MG63 (cell line): ENCODE data around the gene PHLPP1. TPM values are rescaled to one million over a fixed set of nuclear protein-coding genes. Genes with fewer than 3 reads are reported as not detected.
"Not testable (repeated sequence)": the region's sequence is repeated elsewhere in the genome, so short reads cannot be mapped to it uniquely, and the experiment has no call there.

Experiments used
- DNase-seq: peaks from one replicate; pipeline ENCODE4 v3.0.0-alpha.2; 2020
- H3K27me3 ChIP-seq: fragments of 250-450 bp; sonication (Bioruptor Pico); 2 replicates; pipeline ENCODE4 v1.5.1; 2020; ENCODE audit warnings: mild to moderate bottlenecking, moderate library complexity
- H3K36me3 ChIP-seq: fragments of 250-450 bp; sonication (Bioruptor Pico); 2 replicates; pipeline ENCODE4 v1.5.1; 2020; ENCODE audit warnings: mild to moderate bottlenecking, moderate library complexity
- H3K4me3 ChIP-seq: fragments of 250-450 bp; sonication (Bioruptor Pico); 2 replicates; pipeline ENCODE4 v1.5.1; 2020; ENCODE audit warnings: mild to moderate bottlenecking, moderate library complexity
- H3K9me3 ChIP-seq: fragments of 250-450 bp; sonication (Bioruptor Pico); 2 replicates; pipeline ENCODE4 v1.5.1; 2020; ENCODE audit warnings: mild to moderate bottlenecking, moderate library complexity
- total RNA-seq: library from RNA; depleted of rRNA; stranded (reverse); fragments of >200 nt; shearing (Covaris generic); gene quantifications from 2 replicates; pipeline ENCODE4 v1.2.3, GENCODE V29; 2014; ENCODE audit warnings: low replicate concordance

The PHLPP1 gene
- total RNA-seq, 1 experiment from 2014 or later = 6.6 TPM

GRCh38 chr18:62807396-62807795 lies 92.1 kb downstream of the PHLPP1 start:
- Histone ChIP-seq H3K9me3 (no peaks in the 10 kb centered on the region), H3K27me3 (no peaks in the 10 kb centered on the region), H3K36me3 (no peaks in the 10 kb centered on the region), H3K4me3 (no peak overlapping the region)
- no peak for DNase-seq

GRCh38 chr18:62808123-62808522 lies 92.8 kb downstream of the PHLPP1 start:
- Histone ChIP-seq H3K36me3 (no peaks in the 10 kb centered on the region), H3K4me3 (no peak overlapping the region), H3K9me3 (no peaks in the 10 kb centered on the region), H3K27me3 (no peaks in the 10 kb centered on the region)
- no peak for DNase-seq

- not testable (repeated sequence) for H3K27me3 ChIP-seq, H3K36me3 ChIP-seq, H3K4me3 ChIP-seq, DNase-seq, H3K9me3 ChIP-seq
Observed at GRCh38 chr18:62809445-62809844, 94.1 kb downstream of the PHLPP1 start.

- Histone ChIP-seq H3K4me3 (no peak overlapping the region), H3K27me3 (no peaks in the 10 kb centered on the region), H3K36me3 (no peaks in the 10 kb centered on the region), H3K9me3 (no peaks in the 10 kb centered on the region)
- DNase-seq = no peak
Observed at GRCh38 chr18:62809900-62810299, 94.6 kb downstream of the PHLPP1 start.

- DNase-seq = no peak
- H3K27me3 ChIP-seq = no peaks in the 10 kb centered on the region
- H3K4me3 ChIP-seq = no peak overlapping the region
- no peaks in the 10 kb centered on the region for H3K36me3 ChIP-seq
- no peaks in the 10 kb centered on the region for H3K9me3 ChIP-seq
Observed at GRCh38 chr18:62810682-62811081, 95.3 kb downstream of the PHLPP1 start.

- H3K27me3 ChIP-seq = no peaks in the 10 kb centered on the region
- no peaks in the 10 kb centered on the region for H3K36me3 ChIP-seq
- H3K9me3 ChIP-seq = no peaks in the 10 kb centered on the region
- DNase-seq = no peak
- no peak overlapping the region for H3K4me3 ChIP-seq
Observed at GRCh38 chr18:62811674-62812073, 96.3 kb downstream of the PHLPP1 start.

GRCh38 chr18:62812242-62812641 lies 96.9 kb downstream of the PHLPP1 start:
- Histone ChIP-seq H3K4me3 (no peak overlapping the region), H3K9me3 (no peaks in the 10 kb centered on the region), H3K27me3 (no peaks in the 10 kb centered on the region), H3K36me3 (no peaks in the 10 kb centered on the region)
- no peak for DNase-seq

GRCh38 chr18:62812876-62813275 lies 97.5 kb downstream of the PHLPP1 start:
- H3K36me3 ChIP-seq = no peaks in the 10 kb centered on the region
- DNase-seq = no peak
- H3K27me3 ChIP-seq = no peaks in the 10 kb centered on the region
- no peak overlapping the region for H3K4me3 ChIP-seq
- H3K9me3 ChIP-seq = no peaks in the 10 kb centered on the region

GRCh38 chr18:62814132-62814759 lies 98.9 kb downstream of the PHLPP1 start:
- Histone ChIP-seq H3K27me3 (no peaks in the 10 kb centered on the region), H3K4me3 (no peak overlapping the region), H3K36me3 (no peaks in the 10 kb centered on the region), H3K9me3 (no peaks in the 10 kb centered on the region)
- no peak for DNase-seq

- Histone ChIP-seq H3K27me3 (no peaks in the 10 kb centered on the region), H3K9me3 (no peaks in the 10 kb centered on the region), H3K4me3 (no peak overlapping the region), H3K36me3 (peaks cover 3% of the 10 kb centered on the region)
- no peak for DNase-seq
Observed at GRCh38 chr18:62825382-62825781, 110.0 kb downstream of the PHLPP1 start.

GRCh38 chr18:62827397-62827796 lies 112.1 kb downstream of the PHLPP1 start:
- Histone ChIP-seq H3K36me3 (peaks cover 3% of the 10 kb centered on the region), H3K4me3 (no peak overlapping the region), H3K27me3 (no peaks in the 10 kb centered on the region), H3K9me3 (no peaks in the 10 kb centered on the region)
- no peak for DNase-seq

GRCh38 chr18:62828091-62828640 lies 112.8 kb downstream of the PHLPP1 start:
- peak; percentile 1 for DNase-seq
- no peaks in the 10 kb centered on the region for H3K9me3 ChIP-seq
- no peaks in the 10 kb centered on the region for H3K27me3 ChIP-seq
- no peak overlapping the region for H3K4me3 ChIP-seq
- peaks cover 3% of the 10 kb centered on the region for H3K36me3 ChIP-seq

GRCh38 chr18:62828852-62829251 lies 113.5 kb downstream of the PHLPP1 start:
- Histone ChIP-seq H3K9me3 (no peaks in the 10 kb centered on the region), H3K36me3 (peaks cover 3% of the 10 kb centered on the region), H3K27me3 (no peaks in the 10 kb centered on the region), H3K4me3 (no peak overlapping the region)
- DNase-seq = no peak

- H3K4me3 ChIP-seq = no peak overlapping the region
- H3K36me3 ChIP-seq = peaks cover 3% of the 10 kb centered on the region
- no peak for DNase-seq
- H3K9me3 ChIP-seq = no peaks in the 10 kb centered on the region
- H3K27me3 ChIP-seq = no peaks in the 10 kb centered on the region
Observed at GRCh38 chr18:62829936-62830335, 114.6 kb downstream of the PHLPP1 start.

- peaks cover 3% of the 10 kb centered on the region for H3K36me3 ChIP-seq
- no peaks in the 10 kb centered on the region for H3K27me3 ChIP-seq
- H3K4me3 ChIP-seq = no peak overlapping the region
- no peaks in the 10 kb centered on the region for H3K9me3 ChIP-seq
- DNase-seq = no peak
Observed at GRCh38 chr18:62832282-62832681, 116.9 kb downstream of the PHLPP1 start.

- peaks cover 3% of the 10 kb centered on the region for H3K36me3 ChIP-seq
- no peaks in the 10 kb centered on the region for H3K9me3 ChIP-seq
- no peak overlapping the region for H3K4me3 ChIP-seq
- H3K27me3 ChIP-seq = no peaks in the 10 kb centered on the region
- no peak for DNase-seq
Observed at GRCh38 chr18:62833494-62833893, 118.2 kb downstream of the PHLPP1 start.

- Histone ChIP-seq H3K27me3 (no peaks in the 10 kb centered on the region), H3K36me3 (peaks cover 3% of the 10 kb centered on the region), H3K9me3 (no peaks in the 10 kb centered on the region), H3K4me3 (no peak overlapping the region)
- DNase-seq = no peak
Observed at GRCh38 chr18:62834715-62835114, 119.4 kb downstream of the PHLPP1 start.

GRCh38 chr18:62837011-62837410 lies 121.7 kb downstream of the PHLPP1 start:
- no peak for DNase-seq
- H3K27me3 ChIP-seq = no peaks in the 10 kb centered on the region
- H3K36me3 ChIP-seq = peaks cover 4% of the 10 kb centered on the region; the same call in 1 of the 2 replicates
- H3K4me3 ChIP-seq = no peak overlapping the region
- H3K9me3 ChIP-seq = no peaks in the 10 kb centered on the region
